Measurements from ENCODE around the gene LRRN4CL. TPM values are rescaled to one million over a fixed set of nuclear protein-coding genes. Genes with fewer than 3 reads are reported as not detected.

LRRN4CL gene
- total RNA-seq, 4 donors from 2014 or later = 36.2 to 50.6 (median 41.4) TPM

DNA sequence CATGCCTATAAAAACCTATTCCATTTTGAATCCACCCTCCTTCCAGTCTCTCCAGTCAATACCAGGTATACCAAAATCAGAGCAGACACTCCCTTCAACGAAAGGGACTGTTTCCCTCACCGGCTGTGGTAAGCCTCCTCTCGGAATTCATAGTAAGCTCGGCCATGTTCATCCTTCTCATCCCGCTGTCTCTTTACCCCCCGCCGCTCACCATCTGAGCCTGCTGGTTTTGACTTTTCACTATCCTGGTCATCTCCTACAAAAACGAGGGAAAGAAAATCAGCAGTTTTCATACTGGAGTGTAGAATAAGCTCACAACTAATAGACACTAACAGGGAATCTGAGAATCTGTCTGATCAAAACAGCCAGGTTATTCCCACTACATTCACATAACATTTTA is 34.8 kb upstream of the LRRN4CL start:
- no peaks in the 10 kb centered on the region for H3K36me3 ChIP-seq
- no peak for DNase-seq
- H3K4me3 ChIP-seq = peak overlapping the region; percentile 51 to 74

DNA sequence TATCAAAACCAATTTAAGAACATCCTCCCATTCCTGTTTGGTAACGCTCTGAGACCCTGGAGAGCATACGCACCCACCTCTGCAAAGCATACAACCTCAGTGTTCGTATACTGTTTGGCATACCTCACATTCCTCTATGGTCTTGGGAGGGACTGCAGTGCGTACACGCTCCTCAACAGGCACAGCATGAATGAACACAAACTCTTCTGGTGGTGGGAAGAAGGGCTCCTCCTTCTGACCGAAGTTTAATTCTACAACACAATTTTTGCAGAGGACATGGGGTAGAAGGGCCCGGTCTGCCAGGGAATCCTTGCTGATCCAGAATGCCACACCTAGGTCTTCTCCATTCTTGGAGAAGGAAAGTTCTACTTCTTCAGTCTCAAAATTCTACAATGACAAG is 32.7 kb upstream of the LRRN4CL start:
- Histone ChIP-seq H3K9me3 (no peaks in the 10 kb centered on the region), H3K27ac (no peak overlapping the region), H3K36me3 (no peaks in the 10 kb centered on the region), H3K4me3 (no peak overlapping the region), H3K4me1 (peaks cover 0 to 12% of the 10 kb centered on the region in 2 donors), H3K27me3 (no peaks in the 10 kb centered on the region)
- DNase-seq = no peak
- intact Hi-C loops (cut with DNase I; ENCODE audit: low total_unique reads) = no loop called here
- TF ChIP-seq, protein P1, sequence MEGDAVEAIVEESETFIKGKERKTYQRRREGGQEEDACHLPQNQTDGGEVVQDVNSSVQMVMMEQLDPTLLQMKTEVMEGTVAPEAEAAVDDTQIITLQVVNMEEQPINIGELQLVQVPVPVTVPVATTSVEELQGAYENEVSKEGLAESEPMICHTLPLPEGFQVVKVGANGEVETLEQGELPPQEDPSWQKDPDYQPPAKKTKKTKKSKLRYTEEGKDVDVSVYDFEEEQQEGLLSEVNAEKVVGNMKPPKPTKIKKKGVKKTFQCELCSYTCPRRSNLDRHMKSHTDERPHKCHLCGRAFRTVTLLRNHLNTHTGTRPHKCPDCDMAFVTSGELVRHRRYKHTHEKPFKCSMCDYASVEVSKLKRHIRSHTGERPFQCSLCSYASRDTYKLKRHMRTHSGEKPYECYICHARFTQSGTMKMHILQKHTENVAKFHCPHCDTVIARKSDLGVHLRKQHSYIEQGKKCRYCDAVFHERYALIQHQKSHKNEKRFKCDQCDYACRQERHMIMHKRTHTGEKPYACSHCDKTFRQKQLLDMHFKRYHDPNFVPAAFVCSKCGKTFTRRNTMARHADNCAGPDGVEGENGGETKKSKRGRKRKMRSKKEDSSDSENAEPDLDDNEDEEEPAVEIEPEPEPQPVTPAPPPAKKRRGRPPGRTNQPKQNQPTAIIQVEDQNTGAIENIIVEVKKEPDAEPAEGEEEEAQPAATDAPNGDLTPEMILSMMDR (IDR thresholded peaks at IDR 0.05) = no peak
- no peak for TF ChIP-seq POLR2A (IDR thresholded peaks at IDR 0.05)

More for the DNA sequence above, 34.8 kb upstream of the LRRN4CL start:
- intact Hi-C loops (cut with DNase I; ENCODE audit: low total_unique reads) = no loop called here
- Histone ChIP-seq H3K4me1 (peaks cover 0 to 12% of the 10 kb centered on the region in 2 donors), H3K27ac (peak overlapping the region in 1 of 2 donors; percentile 87), H3K27me3 (no peaks in the 10 kb centered on the region), H3K9me3 (no peaks in the 10 kb centered on the region)
- TF ChIP-seq, protein P1 (IDR thresholded peaks at IDR 0.05) = no peak
- TF ChIP-seq POLR2A (IDR thresholded peaks at IDR 0.05) = no peak

DNA sequence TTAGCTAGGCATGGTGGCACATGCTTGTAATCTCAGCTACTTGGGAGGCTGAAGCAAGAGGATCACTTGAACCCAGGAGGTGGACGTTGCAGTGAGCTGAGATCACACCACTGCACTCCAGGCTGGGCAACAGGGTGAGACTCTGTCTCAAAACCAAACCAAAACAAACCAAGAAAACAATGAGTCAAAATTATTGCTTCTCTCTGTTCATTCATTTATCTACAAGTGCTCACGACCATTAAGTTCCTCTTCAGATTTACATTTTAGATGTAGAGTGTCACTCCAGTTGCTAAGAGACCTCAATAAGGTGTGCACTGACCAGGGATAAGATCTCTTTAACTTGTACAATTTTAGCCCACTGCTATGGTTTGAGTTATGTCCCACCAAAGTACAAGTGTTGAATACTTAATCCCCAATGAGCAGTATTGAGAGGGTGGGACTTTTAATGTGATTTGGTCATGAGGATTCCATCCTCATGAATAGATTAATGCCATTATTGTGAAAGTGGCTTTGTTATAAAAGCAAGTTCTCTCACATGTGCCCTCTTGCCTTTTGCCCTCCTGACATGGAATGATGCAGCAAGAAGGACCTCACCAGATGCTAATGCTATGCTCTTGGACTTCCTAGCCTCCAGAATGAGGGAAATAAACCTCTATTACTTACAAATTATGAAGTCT is 30.1 kb upstream of the LRRN4CL start:
- TF ChIP-seq, protein P1 (IDR thresholded peaks at IDR 0.05) = no peak
- no peak for TF ChIP-seq POLR2A (IDR thresholded peaks at IDR 0.05)
- DNase-seq = no peak
- no peak overlapping the region for H3K27ac ChIP-seq

DNA sequence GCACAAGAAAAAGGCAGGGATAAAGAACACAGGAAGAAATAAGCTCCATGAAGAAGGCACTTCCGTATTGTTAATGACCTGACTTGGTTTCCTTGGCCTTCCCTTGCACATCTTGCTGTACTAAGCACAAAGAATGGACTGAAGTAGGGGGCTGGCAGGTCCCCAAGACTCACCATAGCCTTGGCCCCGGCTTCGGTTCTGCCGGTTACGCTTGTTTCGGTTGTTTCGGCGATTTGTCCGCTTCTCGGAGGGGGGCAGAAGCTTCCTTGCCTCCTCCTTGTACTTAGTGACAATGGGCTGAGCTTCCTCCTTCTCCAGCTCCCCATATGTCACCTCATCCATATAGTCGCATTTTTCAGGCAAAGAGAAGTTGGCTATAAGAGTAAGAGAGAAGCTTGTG is 27.5 kb upstream of the LRRN4CL start:
- Histone ChIP-seq H3K27ac (no peak overlapping the region), H3K4me3 (no peak overlapping the region), H3K27me3 (no peaks in the 10 kb centered on the region), H3K4me1 (no peaks in the 10 kb centered on the region), H3K36me3 (no peaks in the 10 kb centered on the region), H3K9me3 (no peaks in the 10 kb centered on the region)
- no peak for TF ChIP-seq POLR2A (IDR thresholded peaks at IDR 0.05)
- TF ChIP-seq, protein P1 (IDR thresholded peaks at IDR 0.05) = no peak
- DNase-seq = no peak
- intact Hi-C loops (cut with DNase I; ENCODE audit: low total_unique reads) = no loop called here

More for the DNA sequence above, 30.1 kb upstream of the LRRN4CL start:
- no peaks in the 10 kb centered on the region for H3K36me3 ChIP-seq
- H3K27me3 ChIP-seq = no peaks in the 10 kb centered on the region
- H3K9me3 ChIP-seq = no peaks in the 10 kb centered on the region
- intact Hi-C loops (cut with DNase I; ENCODE audit: low total_unique reads) = no loop called here
- no peaks in the 10 kb centered on the region for H3K4me1 ChIP-seq
- H3K4me3 ChIP-seq = no peak overlapping the region

DNA sequence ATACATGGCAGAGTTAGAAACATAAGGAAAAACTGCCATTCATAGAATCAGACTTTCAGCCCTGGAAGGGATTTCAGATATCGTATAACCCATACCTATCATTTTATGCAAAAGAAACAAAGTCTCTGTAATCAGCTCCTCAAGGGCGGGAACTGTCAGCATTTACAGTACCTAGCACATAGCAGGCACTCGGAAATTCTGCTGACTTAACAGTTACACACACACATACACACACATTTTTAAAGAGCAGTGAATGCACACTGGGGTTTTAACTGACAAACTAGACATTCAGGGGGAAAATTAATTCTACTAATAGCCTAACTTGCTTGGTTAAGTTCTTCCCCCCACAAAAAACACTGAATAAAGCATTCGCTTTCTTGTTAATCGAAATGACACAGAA is 26.9 kb upstream of the LRRN4CL start:
- no peak overlapping the region for H3K4me3 ChIP-seq
- no peaks in the 10 kb centered on the region for H3K9me3 ChIP-seq
- no peaks in the 10 kb centered on the region for H3K27me3 ChIP-seq
- H3K4me1 ChIP-seq = no peaks in the 10 kb centered on the region
- H3K27ac ChIP-seq = no peak overlapping the region
- TF ChIP-seq POLR2A (IDR thresholded peaks at IDR 0.05) = no peak
- TF ChIP-seq, protein P1 (IDR thresholded peaks at IDR 0.05) = no peak
- H3K36me3 ChIP-seq = no peaks in the 10 kb centered on the region
- no peak for DNase-seq
- intact Hi-C loops (cut with DNase I; ENCODE audit: low total_unique reads) = no loop called here

All from uterus (tissue), 4 donors.